ENCODE measurements around the gene BMP6.

DNA sequence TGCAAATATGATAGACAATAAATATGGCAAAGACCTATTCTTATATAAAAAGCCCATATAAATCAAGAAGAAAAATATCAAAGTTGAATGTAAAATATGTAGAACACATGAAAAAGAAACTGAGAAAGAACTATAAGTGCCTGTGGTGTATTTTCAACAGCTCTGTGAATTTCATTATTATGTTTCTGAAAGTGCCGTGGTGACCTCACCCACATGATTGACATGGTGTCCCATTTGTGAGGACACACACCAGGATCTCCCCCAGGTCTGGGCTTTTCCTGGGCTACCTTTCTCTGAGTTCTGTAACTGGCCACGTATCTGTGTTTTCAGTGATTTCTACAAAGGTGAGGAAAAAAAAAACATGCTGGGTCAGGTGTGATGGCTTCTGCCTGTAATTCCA lies 86.7 kb downstream of the BMP6 start:
- TF ChIP-seq, protein P1, sequence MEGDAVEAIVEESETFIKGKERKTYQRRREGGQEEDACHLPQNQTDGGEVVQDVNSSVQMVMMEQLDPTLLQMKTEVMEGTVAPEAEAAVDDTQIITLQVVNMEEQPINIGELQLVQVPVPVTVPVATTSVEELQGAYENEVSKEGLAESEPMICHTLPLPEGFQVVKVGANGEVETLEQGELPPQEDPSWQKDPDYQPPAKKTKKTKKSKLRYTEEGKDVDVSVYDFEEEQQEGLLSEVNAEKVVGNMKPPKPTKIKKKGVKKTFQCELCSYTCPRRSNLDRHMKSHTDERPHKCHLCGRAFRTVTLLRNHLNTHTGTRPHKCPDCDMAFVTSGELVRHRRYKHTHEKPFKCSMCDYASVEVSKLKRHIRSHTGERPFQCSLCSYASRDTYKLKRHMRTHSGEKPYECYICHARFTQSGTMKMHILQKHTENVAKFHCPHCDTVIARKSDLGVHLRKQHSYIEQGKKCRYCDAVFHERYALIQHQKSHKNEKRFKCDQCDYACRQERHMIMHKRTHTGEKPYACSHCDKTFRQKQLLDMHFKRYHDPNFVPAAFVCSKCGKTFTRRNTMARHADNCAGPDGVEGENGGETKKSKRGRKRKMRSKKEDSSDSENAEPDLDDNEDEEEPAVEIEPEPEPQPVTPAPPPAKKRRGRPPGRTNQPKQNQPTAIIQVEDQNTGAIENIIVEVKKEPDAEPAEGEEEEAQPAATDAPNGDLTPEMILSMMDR (IDR thresholded peaks at IDR 0.05), result no peak
- TF ChIP-seq EZH2phosphoT487 (IDR thresholded peaks at IDR 0.05), result no peak
